ENCODE measurements around the gene TNFAIP3.
A peak's percentile ranks its signal among the peaks of the same experiment; 100 is the strongest.
"Not testable (repeated sequence)": the region's sequence is repeated elsewhere in the genome, so short reads cannot be mapped to it uniquely, and the experiment has no call there.

The TNFAIP3 gene

GRCh38 chr6:137866914-137867684 is at the start of gene TNFAIP3:
TNFAIP3 (plus strand) TSS chr6:137867259; CDS start chr6:137871228, 3,969 bp downstream.
- peak; percentile 98 for DNase-seq

GRCh38 chr6:137818440-137818839 is 48.6 kb upstream of the TNFAIP3 start:
- DNase-seq: no peak

- no peak for DNase-seq
Observed at GRCh38 chr6:137819740-137820139, 47.3 kb upstream of the TNFAIP3 start.

GRCh38 chr6:137820425-137820824 is 46.6 kb upstream of the TNFAIP3 start:
- DNase-seq: no peak

- DNase-seq: no peak
Observed at GRCh38 chr6:137820952-137821351, 46.1 kb upstream of the TNFAIP3 start.

- no peak for DNase-seq
Observed at GRCh38 chr6:137821491-137821890, 45.6 kb upstream of the TNFAIP3 start.

- peak; percentile 78 for DNase-seq
Observed at GRCh38 chr6:137823826-137824555, 43.1 kb upstream of the TNFAIP3 start.

GRCh38 chr6:137824556-137824879 is 42.5 kb upstream of the TNFAIP3 start:
- DNase-seq: no peak

- DNase-seq: no peak
Observed at GRCh38 chr6:137824896-137825295, 42.2 kb upstream of the TNFAIP3 start.

GRCh38 chr6:137827411-137827940 is 39.6 kb upstream of the TNFAIP3 start:
- DNase-seq: no peak

GRCh38 chr6:137827977-137828810 is 38.9 kb upstream of the TNFAIP3 start:
- no peak for DNase-seq

GRCh38 chr6:137829641-137830083 is 37.4 kb upstream of the TNFAIP3 start:
- DNase-seq: no peak

- DNase-seq: no peak
Observed at GRCh38 chr6:137830511-137830911, 36.5 kb upstream of the TNFAIP3 start.

GRCh38 chr6:137832110-137832509 is 34.9 kb upstream of the TNFAIP3 start:
- DNase-seq: no peak

- no peak for DNase-seq
Observed at GRCh38 chr6:137834508-137834907, 32.6 kb upstream of the TNFAIP3 start.

GRCh38 chr6:137836788-137837187 is 30.3 kb upstream of the TNFAIP3 start:
- no peak for DNase-seq

GRCh38 chr6:137838090-137838489 is 29.0 kb upstream of the TNFAIP3 start:
- not testable (repeated sequence) for DNase-seq

GRCh38 chr6:137838597-137838996 is 28.5 kb upstream of the TNFAIP3 start:
- not testable (repeated sequence) for DNase-seq

GRCh38 chr6:137839076-137839475 is 28.0 kb upstream of the TNFAIP3 start:
- DNase-seq: no peak

- DNase-seq: no peak
Observed at GRCh38 chr6:137840252-137840651, 26.8 kb upstream of the TNFAIP3 start.

GRCh38 chr6:137843211-137843610 is 23.8 kb upstream of the TNFAIP3 start:
- DNase-seq: no peak

- not testable (repeated sequence) for DNase-seq
Observed at GRCh38 chr6:137844327-137844726, 22.7 kb upstream of the TNFAIP3 start.

- DNase-seq: not testable (repeated sequence)
Observed at GRCh38 chr6:137844773-137845172, 22.3 kb upstream of the TNFAIP3 start.
